GM12878 (cell line): ENCODE results near the gene CLDN12. TPM values are rescaled to one million over a fixed set of nuclear protein-coding genes. Genes with fewer than 3 reads are reported as not detected.

Experiments
- ATAC-seq: fragments of 200-7000 bp; cut with Tn5 transposase; 3 replicates; pipeline ENCODE4 v1.9.1; 2020; ENCODE audit warnings: mild to moderate bottlenecking, moderate library complexity
- BruUV-seq: library from RNA; stranded (reverse); fragments of 400-500 nt; replicated peaks from 2 replicates; lab custom pipeline; 2021; lab: Mats Ljungman, UMichigan
- CTCF ChIA-PET: fragments of 300-600 bp; sonication (Branson Sonifier 250); formaldehyde crosslinking; extraction: SDS; loops from one replicate; lab custom pipeline; 2021; ENCODE audit warnings: inconsistent platforms; lab: Yijun Ruan, JAX
- POLR2A ChIA-PET: fragments of 350-600 bp; formaldehyde crosslinking; extraction: SDS; loops from one replicate; lab custom pipeline; 2021; ENCODE audit warnings: inconsistent platforms; lab: Charles Lee
- RAD21 ChIA-PET: fragments of 300-600 bp; sonication (Branson Sonifier 250); formaldehyde crosslinking; loops from one replicate; lab custom pipeline; 2023; ENCODE audit warnings: antibody characterized with exemption; ENCODE audit not compliant: unreplicated experiment; lab: Charles Lee
- SMC1A ChIA-PET: fragments of 300-600 bp; sonication (Branson Sonifier 250); formaldehyde crosslinking; loops from one replicate; lab custom pipeline; 2023; ENCODE audit not compliant: unreplicated experiment, uncharacterized antibody; lab: Charles Lee
- DNase-seq: peaks from one replicate; pipeline ENCODE4 v3.0.0-alpha.2; 2011; ENCODE audit warnings: low read depth, low spot score
- FAIRE-seq: peaks from 3 replicates; lab custom pipeline; 2011; peaks lifted over from hg19 to GRCh38; lab: Jason Lieb, UNC
- H2AFZ ChIP-seq: 2 replicates; pipeline ENCODE4 v1.6.0; 2011; ENCODE audit warnings: low read depth, low read length, control low read depth; ENCODE audit not compliant: control insufficient read depth
- H3K27ac ChIP-seq: 2 replicates; pipeline ENCODE4 v1.5.1; 2011; ENCODE audit warnings: control low read depth; ENCODE audit not compliant: control insufficient read depth, insufficient read depth
- H3K27me3 ChIP-seq, 2 experiments: replicated peaks in 1 of 2; 2 replicates each; pipeline versions ENCODE4 v1.6.0 to v1.6.1; 2011; ENCODE audit warnings: low read length in 1 of 2; ENCODE audit not compliant: control insufficient read depth in 2 of 2, insufficient read depth in 2 of 2
- H3K36me3 ChIP-seq, 2 experiments: 2 replicates each; pipeline ENCODE4 v1.5.1; 2011; ENCODE audit warnings: low read length in 1 of 2; ENCODE audit not compliant: control insufficient read depth in 2 of 2, insufficient read depth in 2 of 2
- H3K4me1 ChIP-seq: 2 replicates; pipeline ENCODE4 v1.6.1; 2011; ENCODE audit warnings: mild to moderate bottlenecking, low read length, moderate library complexity, mixed read lengths; ENCODE audit not compliant: control insufficient read depth, insufficient read depth
- H3K4me2 ChIP-seq: 2 replicates; pipeline ENCODE4 v1.6.0; 2011; ENCODE audit warnings: control low read depth; ENCODE audit not compliant: control insufficient read depth, insufficient read depth
- H3K4me3 ChIP-seq: fragments of 200-600 bp; sonication (generic); 2 replicates; pipeline ENCODE4 v1.5.1; 2016
- H3K79me2 ChIP-seq: 2 replicates; pipeline ENCODE4 v1.6.0; 2011; ENCODE audit warnings: low read length; ENCODE audit not compliant: control insufficient read depth, insufficient read depth
- H3K9ac ChIP-seq: 2 replicates; pipeline ENCODE4 v1.8.0; 2011; ENCODE audit warnings: low read length, control low read depth, mixed read lengths; ENCODE audit not compliant: control insufficient read depth, insufficient read depth
- H3K9me3 ChIP-seq: replicated peaks from 3 replicates; pipeline ENCODE4 v1.5.1; 2011; ENCODE audit warnings: mild to moderate bottlenecking, low read length; ENCODE audit not compliant: control insufficient read depth, insufficient read depth
- H4K20me1 ChIP-seq: 2 replicates; pipeline ENCODE4 v1.6.0; 2011; ENCODE audit not compliant: control insufficient read depth, insufficient read depth
- ASH2L ChIP-seq: fragments of 300-600, 200-600 bp; sonication (generic); IDR thresholded peaks from 2 replicates; pipeline ENCODE4 v1.6.1; 2017; ENCODE audit warnings: low read depth, mild to moderate bottlenecking, borderline replicate concordance
- BMI1 ChIP-seq: fragments of 450-650 bp; IDR thresholded peaks from 2 replicates; pipeline ENCODE4 v1.6.1; 2016; ENCODE audit warnings: mild to moderate bottlenecking, moderate library complexity, borderline replicate concordance
- CTCF ChIP-seq, 3 experiments: IDR thresholded peaks in 2 of 3; conservative IDR thresholded peaks in 1 of 3; 2 replicates each; pipeline ENCODE4 v1.5.1; 2011; ENCODE audit warnings: low read depth in 3 of 3, low read length in 3 of 3, mild to moderate bottlenecking in 3 of 3, control low read depth in 2 of 3, moderate library complexity in 2 of 3, inconsistent platforms in 1 of 3, mixed read lengths in 1 of 3; ENCODE audit not compliant: control insufficient read depth in 2 of 3, insufficient read depth in 1 of 3; ENCODE audit errors: extremely low read depth in 1 of 3
- IRF4 ChIP-seq: IDR thresholded peaks from 2 replicates; pipeline ENCODE4 v1.6.1; 2011; ENCODE audit warnings: low read depth, low read length
- LARP7 ChIP-seq: fragments of 450-650 bp; IDR thresholded peaks from 2 replicates; pipeline ENCODE4 v1.6.1; 2017; ENCODE audit warnings: mild to moderate bottlenecking
- NR2C2 ChIP-seq: IDR thresholded peaks from 2 replicates; pipeline ENCODE4 v1.6.1; 2011; ENCODE audit warnings: borderline replicate concordance, low read depth; ENCODE audit not compliant: control insufficient read depth, insufficient read length
- PAX8 ChIP-seq: fragments of 450-650 bp; IDR thresholded peaks from 2 replicates; pipeline ENCODE4 v1.6.1; 2017; ENCODE audit warnings: mild to moderate bottlenecking, moderate library complexity
- POLR2AphosphoS5 ChIP-seq: IDR thresholded peaks from 2 replicates; pipeline ENCODE4 v1.6.1; 2011; ENCODE audit warnings: mild to moderate bottlenecking, low read length, inconsistent platforms
- RUNX3 ChIP-seq: IDR thresholded peaks from 2 replicates; pipeline ENCODE4 v1.6.1; 2012; ENCODE audit warnings: low read length, inconsistent platforms
- SIX5 ChIP-seq: IDR thresholded peaks from 2 replicates; pipeline ENCODE4 v1.6.1; 2011; ENCODE audit warnings: mild to moderate bottlenecking, low read depth, low read length, moderate library complexity; ENCODE audit not compliant: severe bottlenecking
- SKIL ChIP-seq: fragments of 450-650 bp; IDR thresholded peaks from 2 replicates; pipeline ENCODE4 v1.6.1; 2017; ENCODE audit warnings: mild to moderate bottlenecking, low read depth, inconsistent platforms; ENCODE audit not compliant: poor library complexity, severe bottlenecking
- SMARCA5 ChIP-seq: fragments of 450-650 bp; IDR thresholded peaks from 2 replicates; pipeline ENCODE4 v1.6.1; 2017; ENCODE audit warnings: mild to moderate bottlenecking
- SP1 ChIP-seq: IDR thresholded peaks from one replicate; pipeline ENCODE4 v1.6.1; 2011; ENCODE audit warnings: low read depth, low read length
- SRF ChIP-seq, 2 experiments: IDR thresholded peaks; 2 replicates each; pipeline ENCODE4 v1.6.1; 2011; ENCODE audit warnings: low read depth in 2 of 2, low read length in 2 of 2, mild to moderate bottlenecking in 1 of 2, moderate library complexity in 1 of 2
- WGBS: methylation state at CpG from one replicate; pipeline ENCODE4 v1.1.6; 2016; ENCODE audit warnings: low lambda C conversion rate; ENCODE audit not compliant: insufficient replicate concordance, insufficient coverage; ENCODE audit errors: missing lambda C conversion rate; 5-methylcytosine and 5-hydroxymethylcytosine counted together
- in situ Hi-C: fragments of 300-500 bp; cut with MboI; formaldehyde crosslinking; loops from 9 replicates; pipeline ENCODE4 v1.14.3; 2018; ENCODE audit warnings: mixed read lengths
- intact Hi-C: fragments of 100-400 bp; cut with micrococcal nuclease; formaldehyde crosslinking; loops from one replicate; pipeline ENCODE4 v1.14.2; 2022; ENCODE audit not compliant: unreplicated experiment
- polyA plus RNA-seq, 11 experiments: library from polyadenylated mRNA; depleted of rRNA in 4 of 11; unstranded in 6 of 11; stranded (reverse) in 5 of 11; fragments of >200 nt; fragmentation: Nextera tagmentation in 4 of 11; fragmentation: Illumina TruSeq in 1 of 11; extraction: Ambion mirVana in 4 of 11; extraction: Trizol in 1 of 11; gene quantifications; 1 replicate in 1 of 11; 2 replicates in 10 of 11; pipeline versions ENCODE4 v1.2.1 to v1.2.3, GENCODE V29; 2011 to 2016; ENCODE audit warnings: inconsistent platforms in 2 of 11, missing spikeins in 2 of 11, low read depth in 1 of 11
- total RNA-seq, 4 experiments: library from RNA; depleted of rRNA in 3 of 4; stranded (reverse); fragments of >200 nt in 3 of 4; fragmentation: Illumina TruSeq in 1 of 4; extraction: Trizol in 1 of 4; gene quantifications; 2 replicates each; pipeline versions ENCODE4 v1.2.1 to v1.2.3, GENCODE V29; 2013 to 2021
- TF ChIP-seq, protein P1 (sequence below): fragments of 450-650 bp; conservative IDR thresholded peaks from 2 replicates; pipeline ENCODE4 v1.6.1; 2017; ENCODE audit warnings: mild to moderate bottlenecking, moderate library complexity

Gene CLDN12
- total and polyA plus RNA-seq, 10 of the 15 experiments (the other 5 are each of a cell fraction or from before 2014, with no cell fraction given) = 3.1 to 41.1 (median 6.8) TPM

DNA sequence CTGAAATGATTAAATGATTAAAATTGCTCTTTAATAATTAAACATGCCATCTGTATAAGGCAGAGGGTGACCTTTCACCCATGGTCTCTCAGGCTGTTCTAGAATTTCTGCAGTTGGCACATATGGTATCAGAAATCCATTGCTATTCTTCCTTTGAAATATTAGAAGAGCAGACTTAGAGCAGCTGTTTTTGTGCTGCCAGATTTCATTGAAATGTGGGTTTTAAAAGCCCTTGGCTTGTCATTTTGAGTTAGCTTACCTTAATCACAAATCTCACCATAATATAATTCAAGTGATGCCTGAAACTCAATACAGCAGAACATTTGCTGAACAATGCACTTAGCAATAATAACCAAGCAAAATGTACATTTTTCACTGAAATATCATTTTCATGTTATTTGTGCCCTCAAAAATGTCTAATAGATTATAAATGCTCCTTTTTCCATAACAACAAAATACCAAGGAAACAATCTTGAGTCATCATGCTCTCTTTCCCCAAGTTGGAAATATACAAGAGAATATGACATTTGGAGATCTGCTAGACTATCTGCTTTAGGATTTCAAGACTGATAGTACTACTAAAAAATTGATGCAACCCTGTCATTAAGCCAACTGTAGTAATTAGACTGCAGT lies 50.1 kb downstream of the CLDN12 start (continued):
- TF ChIP-seq SMARCA5 = no peak
- no peak for TF ChIP-seq NR2C2
- no peak for TF ChIP-seq SP1

- RAD21 ChIA-PET = interaction anchor here (1.0 kb wide), 1 partner anchor 580 kb away, joined by 3 read pairs; no protein-coding TSS in a partner anchor
- SMC1A ChIA-PET = interaction anchor here (0.8 to 1.3 kb wide), 3 partner anchors 175 to 580 kb away, joined by 3 to 4 read pairs (median 3); no protein-coding TSS in a partner anchor
- Histone ChIP-seq H3K4me2 (no peak overlapping the region), H3K4me1 (no peaks in the 10 kb centered on the region), H3K9ac (no peak overlapping the region), H3K27ac (no peak overlapping the region), H3K4me3 (no peak overlapping the region), H2AFZ (no peak overlapping the region), H3K36me3 (no peaks in the 10 kb centered on the region), H4K20me1 (no peaks in the 10 kb centered on the region), H3K9me3 (no peaks in the 10 kb centered on the region), H3K79me2 (no peaks in the 10 kb centered on the region), H3K27me3 (no peaks in the 10 kb centered on the region)
- POLR2A ChIA-PET = no interaction called here
- ATAC-seq = no peak
- BruUV-seq = no TSS peak
- WGBS = 0% methylated on average over 1 of the region's 1 CpG
- in situ Hi-C loops (no loop called here), intact Hi-C loops (no loop called here)
- CTCF ChIA-PET = interaction anchor here (0.9 to 4.0 kb wide), 8 partner anchors 10 to 581 kb away, joined by 3 to 52 read pairs (median 12); partner anchors contain the start of genes CDK14 and STEAP1
- no peak for FAIRE-seq
- DNase-seq = no peak
- TF ChIP-seq LARP7 (no peak), CTCF (IDR thresholded peaks at IDR 0.05 in 2 of 3, conservative IDR thresholded peaks at IDR 0.05 in 1 of 3; ENCODE audit: control insufficient read depth in 2 of 3, extremely low read depth in 1 of 3, insufficient read depth in 1 of 3, low read depth in 3 of 3, low read length in 3 of 3) (no peak), PAX8 (no peak), BMI1 (no peak), SP1 (no peak), POLR2AphosphoS5 (no peak), SKIL (no peak), SRF (IDR thresholded peaks at IDR 0.05; ENCODE audit: low read depth in 2 of 2, low read length in 2 of 2) (no peak), SIX5 (no peak), RUNX3 (no peak), ASH2L (no peak), IRF4 (no peak)
- TF ChIP-seq, protein P1, sequence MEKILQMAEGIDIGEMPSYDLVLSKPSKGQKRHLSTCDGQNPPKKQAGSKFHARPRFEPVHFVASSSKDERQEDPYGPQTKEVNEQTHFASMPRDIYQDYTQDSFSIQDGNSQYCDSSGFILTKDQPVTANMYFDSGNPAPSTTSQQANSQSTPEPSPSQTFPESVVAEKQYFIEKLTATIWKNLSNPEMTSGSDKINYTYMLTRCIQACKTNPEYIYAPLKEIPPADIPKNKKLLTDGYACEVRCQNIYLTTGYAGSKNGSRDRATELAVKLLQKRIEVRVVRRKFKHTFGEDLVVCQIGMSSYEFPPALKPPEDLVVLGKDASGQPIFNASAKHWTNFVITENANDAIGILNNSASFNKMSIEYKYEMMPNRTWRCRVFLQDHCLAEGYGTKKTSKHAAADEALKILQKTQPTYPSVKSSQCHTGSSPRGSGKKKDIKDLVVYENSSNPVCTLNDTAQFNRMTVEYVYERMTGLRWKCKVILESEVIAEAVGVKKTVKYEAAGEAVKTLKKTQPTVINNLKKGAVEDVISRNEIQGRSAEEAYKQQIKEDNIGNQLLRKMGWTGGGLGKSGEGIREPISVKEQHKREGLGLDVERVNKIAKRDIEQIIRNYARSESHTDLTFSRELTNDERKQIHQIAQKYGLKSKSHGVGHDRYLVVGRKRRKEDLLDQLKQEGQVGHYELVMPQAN = no peak
Observed at GRCh38 chr7:90453931-90454330, 50.7 kb downstream of the CLDN12 start.
